H1 (cell line): ENCODE data around the gene PTGES3L. TPM values are rescaled to one million over a fixed set of nuclear protein-coding genes. Genes with fewer than 3 reads are reported as not detected.

Experiments used
- CTCF ChIA-PET: fragments of 300-600 bp; sonication (Branson Sonifier 250); formaldehyde crosslinking; loops from one replicate; lab custom pipeline; 2021; ENCODE audit not compliant: partially characterized antibody; lab: Charles Lee
- POLR2A ChIA-PET: fragments of 300-600 bp; sonication (Branson Sonifier 250); formaldehyde crosslinking; loops from one replicate; lab custom pipeline; 2021; ENCODE audit warnings: inconsistent platforms; ENCODE audit not compliant: partially characterized antibody; lab: Charles Lee
- DNase-seq, 2 experiments: peaks; one replicate each; pipeline versions ENCODE4 v3.0.0 to v3.0.0-alpha.2; 2010 to 2022; ENCODE audit warnings: low spot score in 2 of 2, low read depth in 1 of 2, mixed read lengths in 1 of 2
- FAIRE-seq: peaks from 2 replicates; lab custom pipeline; 2011; peaks lifted over from hg19 to GRCh38; lab: Jason Lieb, UNC
- H2AFZ ChIP-seq: 2 replicates; pipeline ENCODE4 v1.8.1; 2012; ENCODE audit warnings: low read length, inconsistent platforms
- H2AK5ac ChIP-seq: 2 replicates; pipeline ENCODE4 v1.6.1; 2013; ENCODE audit warnings: low read depth, low read length
- H2BK120ac ChIP-seq: replicated peaks from 2 replicates; pipeline ENCODE3; 2013; ENCODE audit warnings: low read depth, low read length, inconsistent platforms
- H2BK12ac ChIP-seq: 2 replicates; pipeline ENCODE4 v1.6.1; 2013; ENCODE audit warnings: low read depth, low read length
- H2BK15ac ChIP-seq: 2 replicates; pipeline ENCODE4 v1.6.1; 2013; ENCODE audit warnings: low read length
- H2BK20ac ChIP-seq: 2 replicates; pipeline ENCODE4 v1.6.1; 2013; ENCODE audit warnings: low read length
- H2BK5ac ChIP-seq: 2 replicates; pipeline ENCODE4 v1.6.1; 2013; ENCODE audit warnings: low read depth, low read length
- H3K14ac ChIP-seq: 2 replicates; pipeline ENCODE4 v1.6.1; 2013; ENCODE audit warnings: inconsistent platforms; ENCODE audit not compliant: insufficient read length
- H3K18ac ChIP-seq: 2 replicates; pipeline ENCODE4 v1.6.1; 2013; ENCODE audit warnings: low read length; ENCODE audit errors: extremely low read depth
- H3K23ac ChIP-seq: 2 replicates; pipeline ENCODE4 v1.6.1; 2013; ENCODE audit warnings: inconsistent platforms; ENCODE audit not compliant: insufficient read length
- H3K23me2 ChIP-seq: 2 replicates; pipeline ENCODE4 v1.6.1; 2013; ENCODE audit warnings: low read depth, low read length
- H3K27ac ChIP-seq: 2 replicates; pipeline ENCODE4 v1.6.1; 2011; ENCODE audit warnings: low read depth, low read length, inconsistent platforms
- H3K27me3 ChIP-seq, 4 experiments: replicated peaks in 1 of 4; 1 replicate in 1 of 4; 2 replicates in 3 of 4; pipeline versions ENCODE4 v1.6.1 to v1.8.1; 2011 to 2013; ENCODE audit warnings: low read length in 3 of 4, mild to moderate bottlenecking in 3 of 4, inconsistent platforms in 2 of 4, mixed read lengths in 2 of 4, moderate library complexity in 1 of 4; ENCODE audit not compliant: control insufficient read depth in 3 of 4, insufficient read depth in 3 of 4; ENCODE audit errors: extremely low read depth in 1 of 4
- H3K36me3 ChIP-seq, 4 experiments: 2 replicates each; pipeline versions ENCODE4 v1.6.1 to v1.8.1; 2011 to 2013; ENCODE audit warnings: mild to moderate bottlenecking in 4 of 4, low read length in 3 of 4, moderate library complexity in 2 of 4, control low read depth in 1 of 4, inconsistent platforms in 1 of 4; ENCODE audit not compliant: insufficient read depth in 4 of 4, control insufficient read depth in 2 of 4
- H3K4ac ChIP-seq: replicated peaks from 2 replicates; pipeline ENCODE3; 2013; ENCODE audit warnings: low read length, low read depth, mixed read lengths, inconsistent platforms; ENCODE audit not compliant: insufficient read length
- H3K4me1 ChIP-seq, 4 experiments: replicated peaks in 1 of 4; 1 replicate in 1 of 4; 2 replicates in 3 of 4; pipeline versions ENCODE4 v1.6.1 to v1.8.1; 2011 to 2013; ENCODE audit warnings: low read length in 3 of 4, inconsistent platforms in 2 of 4, mixed read lengths in 1 of 4; ENCODE audit not compliant: insufficient read depth in 4 of 4, control insufficient read depth in 3 of 4
- H3K4me2 ChIP-seq, 2 experiments: 2 replicates each; pipeline versions ENCODE4 v1.6.1 to v1.8.1; 2011 to 2013; ENCODE audit warnings: low read depth in 2 of 2, low read length in 2 of 2, control low read depth in 1 of 2, inconsistent platforms in 1 of 2, mild to moderate bottlenecking in 1 of 2; ENCODE audit not compliant: insufficient read depth in 1 of 2
- H3K4me3 ChIP-seq, 4 experiments: fragments of 200-600, 300-600 bp in 1 of 4; sonication (generic), shearing (Covaris generic), sonication (Bioruptor Twin) in 1 of 4; 2 replicates each; pipeline versions ENCODE4 v1.5.1 to v1.8.1; 2011 to 2016; ENCODE audit warnings: low read length in 4 of 4, low read depth in 3 of 4, control low read depth in 2 of 4, inconsistent platforms in 2 of 4, mild to moderate bottlenecking in 2 of 4, mixed read lengths in 1 of 4, moderate library complexity in 1 of 4; ENCODE audit not compliant: insufficient read depth in 2 of 4; ENCODE audit errors: extremely low read depth in 1 of 4
- H3K56ac ChIP-seq: replicated peaks from 2 replicates; pipeline ENCODE3; 2013; ENCODE audit warnings: low read depth, mild to moderate bottlenecking, mixed read lengths, low read length, inconsistent platforms; ENCODE audit not compliant: insufficient read length
- H3K79me1 ChIP-seq: 2 replicates; pipeline ENCODE4 v1.6.1; 2013; ENCODE audit warnings: low read depth, low read length, control low read depth
- H3K79me2 ChIP-seq, 2 experiments: 2 replicates each; pipeline versions ENCODE4 v1.6.1 to v1.8.1; 2012 to 2013; ENCODE audit warnings: low read length in 2 of 2, mild to moderate bottlenecking in 2 of 2, inconsistent platforms in 1 of 2; ENCODE audit not compliant: insufficient read depth in 2 of 2, control insufficient read depth in 1 of 2
- H3K9ac ChIP-seq, 4 experiments: replicated peaks in 1 of 4; 1 replicate in 1 of 4; 2 replicates in 3 of 4; pipeline versions ENCODE4 v1.6.1 to v1.8.1; 2011 to 2013; ENCODE audit warnings: low read depth in 3 of 4, low read length in 3 of 4, control low read depth in 2 of 4, mild to moderate bottlenecking in 2 of 4, moderate library complexity in 2 of 4, inconsistent platforms in 1 of 4; ENCODE audit errors: extremely low read depth in 1 of 4
- H3K9me3 ChIP-seq, 2 experiments: 2 replicates each; pipeline versions ENCODE4 v1.6.1 to v1.8.1; 2012 to 2013; ENCODE audit warnings: mild to moderate bottlenecking in 2 of 2, moderate library complexity in 2 of 2, control low read depth in 1 of 2, inconsistent platforms in 1 of 2, low read depth in 1 of 2, low read length in 1 of 2, mixed read lengths in 1 of 2; ENCODE audit not compliant: insufficient read depth in 2 of 2
- H4K20me1 ChIP-seq, 2 experiments: replicated peaks in 1 of 2; 2 replicates each; pipeline versions ENCODE3 to v1.8.1; 2011 to 2013; ENCODE audit warnings: inconsistent platforms in 2 of 2, low read length in 2 of 2, mild to moderate bottlenecking in 1 of 2; ENCODE audit not compliant: insufficient read depth in 2 of 2, control insufficient read depth in 1 of 2
- H4K5ac ChIP-seq: 2 replicates; pipeline ENCODE4 v1.6.1; 2013; ENCODE audit warnings: low read length, low read depth, mixed read lengths, inconsistent platforms; ENCODE audit not compliant: insufficient read length
- H4K8ac ChIP-seq: 2 replicates; pipeline ENCODE4 v1.8.0; 2013; ENCODE audit warnings: mild to moderate bottlenecking, moderate library complexity, low read length, inconsistent platforms; ENCODE audit not compliant: insufficient read depth; ENCODE audit errors: extremely low read depth
- H4K91ac ChIP-seq: replicated peaks from 2 replicates; pipeline ENCODE3; 2013; ENCODE audit warnings: low read length, mixed read lengths, inconsistent platforms; ENCODE audit not compliant: insufficient read length
- CHD2 ChIP-seq: IDR thresholded peaks from 2 replicates; pipeline ENCODE4 v1.6.1; 2012; ENCODE audit warnings: low read length, improper control_type of control experiment
- EP300 ChIP-seq, 2 experiments: IDR thresholded peaks; 1 replicate in 1 of 2; 2 replicates in 1 of 2; pipeline ENCODE4 v1.6.1; 2011 to 2012; ENCODE audit warnings: low read depth in 2 of 2, low read length in 2 of 2, mild to moderate bottlenecking in 2 of 2, borderline replicate concordance in 1 of 2, inconsistent platforms in 1 of 2, moderate library complexity in 1 of 2
- KDM1A ChIP-seq: fragments of 200-600, 300-600 bp; sonication (generic); IDR thresholded peaks from 2 replicates; pipeline ENCODE4 v1.7.1; 2016; ENCODE audit warnings: mild to moderate bottlenecking, low read length, borderline replicate concordance
- MAX ChIP-seq: IDR thresholded peaks from 2 replicates; pipeline ENCODE4 v1.6.1; 2012; ENCODE audit warnings: inconsistent platforms
- NRF1 ChIP-seq: IDR thresholded peaks from 2 replicates; pipeline ENCODE4 v1.6.1; 2011; ENCODE audit warnings: mild to moderate bottlenecking, low read depth, low read length, improper control_type of control experiment
- POLR2AphosphoS5 ChIP-seq: IDR thresholded peaks from 2 replicates; pipeline ENCODE4 v1.6.1; 2011; ENCODE audit warnings: low read depth, low read length
- SAP30 ChIP-seq: fragments of 300-600 bp; sonication (generic); IDR thresholded peaks from 2 replicates; pipeline ENCODE4 v1.7.1; 2012; ENCODE audit warnings: low read length, moderate library complexity, mild to moderate bottlenecking, inconsistent platforms; ENCODE audit not compliant: insufficient read depth, insufficient replicate concordance
- WGBS, 2 experiments: shearing (Covaris generic) in 1 of 2; methylation state at CpG; one replicate each; pipeline versions ENCODE4 v1.1.6 to v1.1.7; 2013 to 2015; ENCODE audit warnings: low lambda C conversion rate in 2 of 2, mixed read lengths in 2 of 2, inconsistent platforms in 1 of 2, low coverage in 1 of 2, missing lambda C conversion rate in 1 of 2; ENCODE audit not compliant: insufficient replicate concordance in 2 of 2, insufficient coverage in 1 of 2, insufficient read length in 1 of 2; ENCODE audit errors: extremely low coverage in 1 of 2, missing lambda C conversion rate in 1 of 2; 5-methylcytosine and 5-hydroxymethylcytosine counted together
- polyA plus RNA-seq, 7 experiments: library from polyadenylated mRNA; depleted of rRNA in 3 of 7; stranded (reverse) in 5 of 7; unstranded in 2 of 7; fragments of >200 nt in 5 of 7; fragments of 200-250 nt in 2 of 7; gene quantifications; 1 replicate in 5 of 7; 2 replicates in 1 of 7; 4 replicates in 1 of 7; pipeline versions ENCODE4 v1.2.1 to v1.2.3, GENCODE V29; 2011 to 2013; ENCODE audit warnings: missing spikeins in 2 of 7, mixed read lengths in 2 of 7
- total RNA-seq: library from RNA; stranded (reverse); fragmentation: NEBNext Ultra II Directional; extraction: Animal tissue kit (Norgen Biotek cat#: 25700); gene quantifications from 2 replicates; pipeline ENCODE4 v1.2.1, GENCODE V29; 2021

PTGES3L gene
- total and polyA plus RNA-seq, 2 of the 8 experiments (the other 6 are each of a cell fraction or from before 2014, with no cell fraction given) = 3.0 to 3.6 TPM

GRCh38 chr17:42946812-42947211 lies 33.1 kb downstream of the PTGES3L start:
- no peak overlapping the region for H2AK5ac ChIP-seq
- H3K14ac ChIP-seq = no peak overlapping the region
- no peak overlapping the region for H4K91ac ChIP-seq
- no peak overlapping the region for H3K9ac ChIP-seq
- H3K9me3 ChIP-seq = no peaks in the 10 kb centered on the region
- H2AFZ ChIP-seq = no peak overlapping the region
- ChIA-PET CTCF (interaction anchor here (0.6 to 3.3 kb wide), 2 partner anchors 9 to 169 kb away, joined by 3 to 14 read pairs; no protein-coding TSS in a partner anchor), POLR2A (interaction anchor here (0.8 to 3.2 kb wide), 2 partner anchors 8 to 52 kb away, joined by 3 to 11 read pairs; partner anchors contain the start of gene RPL27)
- no peaks in the 10 kb centered on the region for H3K79me2 ChIP-seq
- no peak overlapping the region for H3K4ac ChIP-seq
- no peak overlapping the region for H2BK15ac ChIP-seq
- no peak overlapping the region for H3K18ac ChIP-seq
- 94% methylated on average over 1 of the region's 1 CpG; no CpG with 5 or more reads in 1 of the 2 experiments for WGBS, 2 experiments
- no peak for DNase-seq
- H4K5ac ChIP-seq = no peak overlapping the region
- no peak overlapping the region for H3K23ac ChIP-seq
- H2BK120ac ChIP-seq = no peak overlapping the region
- H3K27ac ChIP-seq = no peak overlapping the region
- H2BK20ac ChIP-seq = no peak overlapping the region
- no peak for FAIRE-seq
- no peak overlapping the region for H3K4me3 ChIP-seq
- H3K36me3 ChIP-seq = peaks cover 3 to 16% (median 12%) of the 10 kb centered on the region in 4 experiments; a peak in 5 of 8 replicates
- H3K4me2 ChIP-seq = no peak overlapping the region
- no peaks in the 10 kb centered on the region for H3K27me3 ChIP-seq
- H2BK5ac ChIP-seq = no peak overlapping the region
- H3K56ac ChIP-seq = no peak overlapping the region
- no peak overlapping the region for H4K8ac ChIP-seq
- TF ChIP-seq KDM1A = no peak
- no peak for TF ChIP-seq EP300 (IDR thresholded peaks at IDR 0.05; ENCODE audit: borderline replicate concordance in 1 of 2, low read depth in 2 of 2, low read length in 2 of 2)
- TF ChIP-seq SAP30 = no peak
- TF ChIP-seq NRF1 = no peak
- TF ChIP-seq CHD2 = no peak
- TF ChIP-seq MAX = no peak
- no peak for TF ChIP-seq POLR2AphosphoS5
- H3K23me2 ChIP-seq = no peaks in the 10 kb centered on the region
- no peaks in the 10 kb centered on the region for H3K4me1 ChIP-seq
- no peaks in the 10 kb centered on the region for H4K20me1 ChIP-seq
- no peaks in the 10 kb centered on the region for H3K79me1 ChIP-seq
- no peak overlapping the region for H2BK12ac ChIP-seq
